ENCODE results near the gene VCPKMT.

VCPKMT gene

GRCh38 chr14:50101417-50101816 is 15.0 kb downstream of the VCPKMT start:
- H2AK5ac ChIP-seq (ENCODE audit: low read depth, low read length) = no peak overlapping the region
- H3K23ac ChIP-seq (ENCODE audit: low read depth, low read length, poor library complexity) = no peak overlapping the region
- H4K91ac ChIP-seq (ENCODE audit: low read depth, low read length, poor library complexity) = no peak overlapping the region
- no peak overlapping the region for H3K4ac ChIP-seq (ENCODE audit: low read length)
- H3K27me3 ChIP-seq (ENCODE audit: control insufficient read depth in 3 of 3, insufficient read depth in 3 of 3, low read depth in 1 of 3, low read length in 3 of 3) = no peaks in the 10 kb centered on the region
- no CpG with 5 or more reads among the region's 7 CpGs for WGBS, 2 donors (ENCODE audit: extremely low coverage in 2 of 2, insufficient read length in 2 of 2, insufficient replicate concordance in 1 of 2)
- no peak overlapping the region for H2BK5ac ChIP-seq (ENCODE audit: low read length)
- H2AFZ ChIP-seq (ENCODE audit: low read length) = no peak overlapping the region
- H2BK12ac ChIP-seq (ENCODE audit: low read length) = no peak overlapping the region
- H4K8ac ChIP-seq (ENCODE audit: low read depth, low read length) = no peak overlapping the region
- H3K27ac ChIP-seq (replicated peaks; ENCODE audit: low read length) = no peak overlapping the region
- no peaks in the 10 kb centered on the region for H3K4me1 ChIP-seq (ENCODE audit: control insufficient read depth in 2 of 2, insufficient read depth in 1 of 2, low read depth in 1 of 2, low read length in 2 of 2)
- H2BK120ac ChIP-seq (ENCODE audit: low read depth, low read length) = no peak overlapping the region
- H2BK15ac ChIP-seq (ENCODE audit: low read length) = no peak overlapping the region
- DNase-seq (ENCODE audit: low spot score) = no peak
- no peak overlapping the region for H3K4me3 ChIP-seq (ENCODE audit: low read length in 2 of 2)
- no peak overlapping the region for H3K9ac ChIP-seq (ENCODE audit: low read depth, low read length, poor library complexity)
- H3K36me3 ChIP-seq (replicated peaks in 1 of 2; ENCODE audit: control insufficient read depth in 2 of 2, insufficient read depth in 2 of 2, low read length in 2 of 2) = peaks cover 0 to 23% of the 10 kb centered on the region in 2 donors
- no peak overlapping the region for H3K18ac ChIP-seq (ENCODE audit: low read length)
- no peak overlapping the region for H3K14ac ChIP-seq (ENCODE audit: low read length)
- H3K9me3 ChIP-seq (replicated peaks in 1 of 2; ENCODE audit: control insufficient read depth in 2 of 2, insufficient read depth in 1 of 2, low read depth in 1 of 2, low read length in 2 of 2) = no peaks in the 10 kb centered on the region
- H3K79me1 ChIP-seq (ENCODE audit: low read depth, low read length) = no peaks in the 10 kb centered on the region
- no peak overlapping the region for H3K4me2 ChIP-seq (ENCODE audit: insufficient read depth, low read length, poor library complexity, severe bottlenecking)

DNA sequence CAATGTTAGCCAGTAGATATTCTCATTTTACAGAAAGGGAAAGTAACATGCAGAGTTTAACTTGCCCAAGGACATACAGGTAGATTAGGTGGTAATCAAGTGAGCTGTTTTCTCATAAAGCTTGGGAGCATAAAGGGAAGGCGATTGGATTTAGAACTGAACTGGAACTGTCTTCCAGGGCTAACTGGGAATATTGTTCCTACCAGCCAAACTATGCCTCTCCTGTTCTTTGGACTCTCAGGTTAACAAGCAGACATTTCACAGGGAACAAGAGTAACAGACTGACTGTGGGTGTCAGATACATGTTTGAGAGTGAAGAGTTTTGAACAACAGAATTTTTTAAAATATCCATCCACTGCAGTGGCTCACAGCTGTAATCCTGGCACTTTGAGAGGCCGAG is 15.6 kb downstream of the VCPKMT start:
- no peak overlapping the region for H3K4me2 ChIP-seq (ENCODE audit: insufficient read depth, low read length, poor library complexity, severe bottlenecking)
- no peaks in the 10 kb centered on the region for H3K4me1 ChIP-seq (ENCODE audit: control insufficient read depth in 2 of 2, insufficient read depth in 1 of 2, low read depth in 1 of 2, low read length in 2 of 2)
- H3K23ac ChIP-seq (ENCODE audit: low read depth, low read length, poor library complexity) = no peak overlapping the region
- no peaks in the 10 kb centered on the region for H3K79me1 ChIP-seq (ENCODE audit: low read depth, low read length)
- no peak overlapping the region for H3K27ac ChIP-seq (replicated peaks; ENCODE audit: low read length)
- no peak overlapping the region for H4K8ac ChIP-seq (ENCODE audit: low read depth, low read length)
- no peak overlapping the region for H4K91ac ChIP-seq (ENCODE audit: low read depth, low read length, poor library complexity)
- H3K9me3 ChIP-seq (replicated peaks in 1 of 2; ENCODE audit: control insufficient read depth in 2 of 2, insufficient read depth in 1 of 2, low read depth in 1 of 2, low read length in 2 of 2) = no peaks in the 10 kb centered on the region
- H2BK12ac ChIP-seq (ENCODE audit: low read length) = no peak overlapping the region
- H3K4ac ChIP-seq (ENCODE audit: low read length) = no peak overlapping the region
- no peak overlapping the region for H2AK5ac ChIP-seq (ENCODE audit: low read depth, low read length)
- DNase-seq (ENCODE audit: low spot score) = no peak
- H2BK15ac ChIP-seq (ENCODE audit: low read length) = no peak overlapping the region
- no peak overlapping the region for H2BK5ac ChIP-seq (ENCODE audit: low read length)
- H2AFZ ChIP-seq (ENCODE audit: low read length) = no peak overlapping the region
- H3K4me3 ChIP-seq (ENCODE audit: low read length in 2 of 2) = no peak overlapping the region
- no peak overlapping the region for H2BK120ac ChIP-seq (ENCODE audit: low read depth, low read length)
- peaks cover 0 to 19% of the 10 kb centered on the region in 2 donors for H3K36me3 ChIP-seq (replicated peaks in 1 of 2; ENCODE audit: control insufficient read depth in 2 of 2, insufficient read depth in 2 of 2, low read length in 2 of 2)
- no peaks in the 10 kb centered on the region for H3K27me3 ChIP-seq (ENCODE audit: control insufficient read depth in 3 of 3, insufficient read depth in 3 of 3, low read depth in 1 of 3, low read length in 3 of 3)
- H3K18ac ChIP-seq (ENCODE audit: low read length) = no peak overlapping the region
- H3K14ac ChIP-seq (ENCODE audit: low read length) = no peak overlapping the region
- no peak overlapping the region for H3K9ac ChIP-seq (ENCODE audit: low read depth, low read length, poor library complexity)
- WGBS, 2 donors (ENCODE audit: extremely low coverage in 2 of 2, insufficient read length in 2 of 2, insufficient replicate concordance in 1 of 2) = no CpG with 5 or more reads among the region's 2 CpGs

DNA sequence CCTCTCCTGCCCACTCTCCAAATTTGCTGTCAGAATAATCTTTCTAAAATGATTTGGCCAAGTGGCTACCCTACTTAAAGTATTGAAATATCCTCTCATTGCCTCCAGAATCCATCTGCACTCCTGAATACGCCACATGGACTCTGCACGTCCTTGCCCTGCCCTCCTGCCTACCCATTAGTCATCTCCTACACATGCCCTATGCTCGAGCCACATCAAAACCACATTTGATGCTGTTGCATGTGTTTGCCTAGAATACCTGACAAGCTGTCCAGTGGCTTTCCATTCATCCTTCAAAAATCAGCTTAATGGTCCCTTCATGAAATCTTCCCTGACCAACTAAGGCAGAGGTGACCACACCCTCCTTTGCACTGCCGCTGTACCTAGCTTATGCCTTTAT is 17.0 kb downstream of the VCPKMT start:
- H3K9me3 ChIP-seq (replicated peaks in 1 of 2; ENCODE audit: control insufficient read depth in 2 of 2, insufficient read depth in 1 of 2, low read depth in 1 of 2, low read length in 2 of 2) = no peaks in the 10 kb centered on the region
- H3K4me3 ChIP-seq (ENCODE audit: low read length in 2 of 2) = no peak overlapping the region
- no peak overlapping the region for H3K14ac ChIP-seq (ENCODE audit: low read length)
- H3K27me3 ChIP-seq (ENCODE audit: control insufficient read depth in 3 of 3, insufficient read depth in 3 of 3, low read depth in 1 of 3, low read length in 3 of 3) = no peaks in the 10 kb centered on the region
- no CpG with 5 or more reads among the region's 4 CpGs for WGBS, 2 donors (ENCODE audit: extremely low coverage in 2 of 2, insufficient read length in 2 of 2, insufficient replicate concordance in 1 of 2)
- H3K4ac ChIP-seq (ENCODE audit: low read length) = no peak overlapping the region
- H3K18ac ChIP-seq (ENCODE audit: low read length) = no peak overlapping the region
- no peak overlapping the region for H4K91ac ChIP-seq (ENCODE audit: low read depth, low read length, poor library complexity)
- H3K36me3 ChIP-seq (replicated peaks in 1 of 2; ENCODE audit: control insufficient read depth in 2 of 2, insufficient read depth in 2 of 2, low read length in 2 of 2) = peaks cover 0 to 16% of the 10 kb centered on the region in 2 donors
- no peak for DNase-seq (ENCODE audit: low spot score)
- no peak overlapping the region for H2BK12ac ChIP-seq (ENCODE audit: low read length)
- no peak overlapping the region for H2AFZ ChIP-seq (ENCODE audit: low read length)
- H3K4me2 ChIP-seq (ENCODE audit: insufficient read depth, low read length, poor library complexity, severe bottlenecking) = no peak overlapping the region
- no peak overlapping the region for H2BK5ac ChIP-seq (ENCODE audit: low read length)
- H4K8ac ChIP-seq (ENCODE audit: low read depth, low read length) = no peak overlapping the region
- H2BK15ac ChIP-seq (ENCODE audit: low read length) = no peak overlapping the region
- H3K79me1 ChIP-seq (ENCODE audit: low read depth, low read length) = no peaks in the 10 kb centered on the region
- H2BK120ac ChIP-seq (ENCODE audit: low read depth, low read length) = no peak overlapping the region
- H3K4me1 ChIP-seq (ENCODE audit: control insufficient read depth in 2 of 2, insufficient read depth in 1 of 2, low read depth in 1 of 2, low read length in 2 of 2) = no peaks in the 10 kb centered on the region
- H3K27ac ChIP-seq (replicated peaks; ENCODE audit: low read length) = no peak overlapping the region
- no peak overlapping the region for H2AK5ac ChIP-seq (ENCODE audit: low read depth, low read length)
- no peak overlapping the region for H3K23ac ChIP-seq (ENCODE audit: low read depth, low read length, poor library complexity)
- no peak overlapping the region for H3K9ac ChIP-seq (ENCODE audit: low read depth, low read length, poor library complexity)

DNA sequence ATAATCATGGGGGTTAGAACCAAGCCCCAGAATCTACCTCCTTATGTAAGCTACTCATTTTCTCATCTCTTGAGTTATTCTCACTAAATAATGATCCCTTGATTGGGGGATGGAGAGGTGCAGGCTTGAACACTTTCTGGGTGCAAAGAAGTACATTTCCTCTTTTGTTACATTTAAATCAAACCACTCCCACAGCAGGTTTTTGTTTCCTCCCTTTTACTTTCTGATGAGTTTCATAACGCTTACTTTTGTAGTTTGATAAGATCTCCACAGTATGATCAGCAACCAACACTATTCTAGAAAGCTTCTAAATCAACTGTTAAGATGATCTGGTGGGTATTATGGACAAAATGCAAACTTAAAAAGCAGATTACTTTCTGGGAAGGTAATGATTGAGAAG is 20.5 kb downstream of the VCPKMT start:
- no peak overlapping the region for H3K4ac ChIP-seq (ENCODE audit: low read length)
- no peak overlapping the region for H3K14ac ChIP-seq (ENCODE audit: low read length)

More for the DNA sequence above, 20.5 kb downstream of the VCPKMT start:
- H3K4me1 ChIP-seq (ENCODE audit: control insufficient read depth in 2 of 2, insufficient read depth in 1 of 2, low read depth in 1 of 2, low read length in 2 of 2) = no peaks in the 10 kb centered on the region
- H2BK15ac ChIP-seq (ENCODE audit: low read length) = no peak overlapping the region
- H2BK12ac ChIP-seq (ENCODE audit: low read length) = no peak overlapping the region
- no peak overlapping the region for H2BK120ac ChIP-seq (ENCODE audit: low read depth, low read length)
- no peak overlapping the region for H2BK5ac ChIP-seq (ENCODE audit: low read length)
- H3K79me1 ChIP-seq (ENCODE audit: low read depth, low read length) = no peaks in the 10 kb centered on the region
- no peak overlapping the region for H2AK5ac ChIP-seq (ENCODE audit: low read depth, low read length)
- H3K4me3 ChIP-seq (ENCODE audit: low read length in 2 of 2) = no peak overlapping the region
- H4K91ac ChIP-seq (ENCODE audit: low read depth, low read length, poor library complexity) = no peak overlapping the region
- H3K27ac ChIP-seq (replicated peaks; ENCODE audit: low read length) = no peak overlapping the region
- H3K9ac ChIP-seq (ENCODE audit: low read depth, low read length, poor library complexity) = no peak overlapping the region
- no peaks in the 10 kb centered on the region for H3K36me3 ChIP-seq (replicated peaks in 1 of 2; ENCODE audit: control insufficient read depth in 2 of 2, insufficient read depth in 2 of 2, low read length in 2 of 2)
- no peak for DNase-seq (ENCODE audit: low spot score)
- H3K23ac ChIP-seq (ENCODE audit: low read depth, low read length, poor library complexity) = no peak overlapping the region
- no peak overlapping the region for H4K8ac ChIP-seq (ENCODE audit: low read depth, low read length)
- H3K9me3 ChIP-seq (replicated peaks in 1 of 2; ENCODE audit: control insufficient read depth in 2 of 2, insufficient read depth in 1 of 2, low read depth in 1 of 2, low read length in 2 of 2) = no peaks in the 10 kb centered on the region
- no peak overlapping the region for H3K4me2 ChIP-seq (ENCODE audit: insufficient read depth, low read length, poor library complexity, severe bottlenecking)
- no peak overlapping the region for H3K18ac ChIP-seq (ENCODE audit: low read length)
- no peak overlapping the region for H2AFZ ChIP-seq (ENCODE audit: low read length)
- H3K27me3 ChIP-seq (ENCODE audit: control insufficient read depth in 3 of 3, insufficient read depth in 3 of 3, low read depth in 1 of 3, low read length in 3 of 3) = no peaks in the 10 kb centered on the region
- no CpG with 5 or more reads among the region's 1 CpG for WGBS, 2 donors (ENCODE audit: extremely low coverage in 2 of 2, insufficient read length in 2 of 2, insufficient replicate concordance in 1 of 2)
